Ovary (tissue), 9 donors: Measurements from ENCODE around the gene RGS12. TPM values are rescaled to one million over a fixed set of nuclear protein-coding genes. Genes with fewer than 3 reads are reported as not detected.

Experiments
- DNase-seq, 5 donors: peaks; one replicate each; pipeline ENCODE4 v3.0.0-alpha.2; 2019 to 2020
- H3K27ac ChIP-seq, 2 donors: fragments of 200-600 bp; one replicate each; pipeline versions ENCODE4 v1.5.1 to v1.8.0; 2019 to 2022
- H3K27me3 ChIP-seq: fragments of 200-600 bp; one replicate; pipeline ENCODE4 v1.8.0; 2022
- H3K36me3 ChIP-seq: fragments of 200-600 bp; sonication (generic); one replicate; pipeline ENCODE4 v1.5.1; 2019
- H3K4me1 ChIP-seq: one replicate; pipeline ENCODE4 v1.8.1; 2013; ENCODE audit warnings: mild to moderate bottlenecking, moderate library complexity; ENCODE audit not compliant: insufficient read depth
- H3K4me3 ChIP-seq: fragments of 200-600 bp; sonication (generic); one replicate; pipeline ENCODE4 v1.5.1; 2017
- H3K9me3 ChIP-seq, 2 donors: fragments of 200-600 bp in 1 of 2; sonication (generic) in 1 of 2; one replicate each; pipeline versions ENCODE4 v1.5.1 to v1.8.1; 2013 to 2019; ENCODE audit warnings: mild to moderate bottlenecking in 1 of 2, moderate library complexity in 1 of 2
- EP300 ChIP-seq: sonication (generic); formaldehyde crosslinking; IDR thresholded peaks from one replicate; pipeline ENCODE4 v1.6.1; 2017; ENCODE audit warnings: antibody characterized with exemption
- POLR2A ChIP-seq: fragments of 450-650 bp; IDR thresholded peaks from one replicate; pipeline ENCODE4 v1.6.1; 2017; ENCODE audit warnings: antibody characterized with exemption, mild to moderate bottlenecking, moderate library complexity
- WGBS, 3 donors: extraction: QIAGEN DNeasy Blood & Tissue Kit in 1 of 3; methylation state at CpG; one replicate each; pipeline versions ENCODE4 v1.1.5 to v1.1.7; 2013 to 2017; 5-methylcytosine and 5-hydroxymethylcytosine counted together
- intact Hi-C, 4 donors: fragments of 100-400 bp; cut with DNase I; formaldehyde crosslinking; loops; one replicate each; pipeline versions ENCODE4 v1.11.0 to v1.15.1; 2022 to 2023
- polyA plus RNA-seq, 2 donors: library from polyadenylated mRNA; stranded (reverse); fragments of 200-250 nt in 1 of 2; fragments of 350-450 nt in 1 of 2; fragmentation: Illumina TruSeq in 1 of 2; extraction: RNeasy Lipid Tissue Mini Kit (QIAGEN cat#74804) in 1 of 2; gene quantifications; one replicate each; pipeline ENCODE4 v1.2.3, GENCODE V29; 2013 to 2014
- total RNA-seq, 7 donors: library from RNA; depleted of rRNA in 2 of 7; stranded (reverse); fragments of >200 nt in 2 of 7; fragmentation: NEBNext Ultra II Directional in 3 of 7; extraction: Animal tissue kit (Norgen Biotek cat#: 25700) in 3 of 7; gene quantifications; one replicate each; pipeline versions ENCODE4 v1.1.0 to v1.2.4, GENCODE V29; 2016 to 2023
- TF ChIP-seq, protein P1 (sequence below), 3 donors: fragments of 450-650 bp in 2 of 3; fragments of 200-600 bp in 1 of 3; IDR thresholded peaks; one replicate each; pipeline versions ENCODE4 v1.5.1 to v1.8.0; 2016 to 2022; ENCODE audit warnings: antibody characterized with exemption in 3 of 3, mild to moderate bottlenecking in 1 of 3
- donor health status: DM: no; HTN: no; CAD: no; lungs with moderate emphysema.
- donor health status: DM: no; HTN: no; CAD: no.
- donor health status: Bipolar disorder and iron deficiency.
- donor health status: DM: yes; HTN: yes; CAD: no.
- donor health status: DM: no; HTN: no; CAD: no.
- donor health status: DM: yes; HTN: yes; CAD: no.

RGS12 gene
- total and polyA plus RNA-seq, 9 donors, result 11.4 to 50.7 (median 30.9) TPM

DNA sequence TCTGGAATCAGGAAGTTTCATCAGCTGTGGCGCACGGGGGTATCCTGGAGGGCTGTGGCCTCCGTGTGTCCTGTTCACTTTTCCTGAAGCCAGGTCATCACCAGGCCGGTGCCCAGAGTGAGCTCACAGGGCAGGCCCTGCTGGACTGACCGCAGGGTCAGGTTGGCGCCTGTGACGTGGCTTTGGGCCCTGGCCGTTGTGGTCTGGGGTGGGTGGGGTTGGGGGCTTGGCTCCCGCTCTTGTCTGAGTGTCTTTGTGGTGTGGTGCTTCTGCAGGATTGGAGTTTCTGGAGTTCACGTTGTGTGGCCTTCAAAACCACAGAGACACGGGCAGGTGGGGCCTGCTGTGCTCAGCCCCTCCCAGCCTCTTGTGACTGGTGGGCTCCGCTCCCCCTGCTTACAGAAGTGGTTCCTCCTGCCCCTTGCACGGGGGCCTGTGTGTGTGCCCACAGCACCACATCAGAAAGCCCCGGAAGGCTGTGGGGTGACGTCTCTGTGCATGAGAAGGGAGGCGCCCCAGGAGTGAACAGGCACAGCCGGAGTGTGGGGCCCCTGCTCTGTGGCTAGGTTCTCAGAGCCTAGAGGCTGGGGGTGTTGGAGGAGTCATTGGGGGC, 9.5 kb downstream of the RGS12 start:
- no peaks in the 10 kb centered on the region for H3K27me3 ChIP-seq
- no peaks in the 10 kb centered on the region for H3K9me3 ChIP-seq
- peak in 1 of 5 donors; percentile 50 for DNase-seq
- H3K4me3 ChIP-seq, result no peak overlapping the region
- H3K27ac ChIP-seq, result no peak overlapping the region
- TF ChIP-seq POLR2A (no peak), EP300 (no peak)
- TF ChIP-seq, protein P1, sequence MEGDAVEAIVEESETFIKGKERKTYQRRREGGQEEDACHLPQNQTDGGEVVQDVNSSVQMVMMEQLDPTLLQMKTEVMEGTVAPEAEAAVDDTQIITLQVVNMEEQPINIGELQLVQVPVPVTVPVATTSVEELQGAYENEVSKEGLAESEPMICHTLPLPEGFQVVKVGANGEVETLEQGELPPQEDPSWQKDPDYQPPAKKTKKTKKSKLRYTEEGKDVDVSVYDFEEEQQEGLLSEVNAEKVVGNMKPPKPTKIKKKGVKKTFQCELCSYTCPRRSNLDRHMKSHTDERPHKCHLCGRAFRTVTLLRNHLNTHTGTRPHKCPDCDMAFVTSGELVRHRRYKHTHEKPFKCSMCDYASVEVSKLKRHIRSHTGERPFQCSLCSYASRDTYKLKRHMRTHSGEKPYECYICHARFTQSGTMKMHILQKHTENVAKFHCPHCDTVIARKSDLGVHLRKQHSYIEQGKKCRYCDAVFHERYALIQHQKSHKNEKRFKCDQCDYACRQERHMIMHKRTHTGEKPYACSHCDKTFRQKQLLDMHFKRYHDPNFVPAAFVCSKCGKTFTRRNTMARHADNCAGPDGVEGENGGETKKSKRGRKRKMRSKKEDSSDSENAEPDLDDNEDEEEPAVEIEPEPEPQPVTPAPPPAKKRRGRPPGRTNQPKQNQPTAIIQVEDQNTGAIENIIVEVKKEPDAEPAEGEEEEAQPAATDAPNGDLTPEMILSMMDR (IDR thresholded peaks at IDR 0.05), result no peak
- no peaks in the 10 kb centered on the region for H3K36me3 ChIP-seq
- H3K4me1 ChIP-seq, result peaks cover 23% of the 10 kb centered on the region
- intact Hi-C loops, result no loop called here
- WGBS, 3 donors, result 53 to 61% (median 53%) methylated on average over 17 of the region's 17 CpGs

GRCh38 chr4:3302786-3303564, 10.2 kb downstream of the RGS12 start:
- H3K36me3 ChIP-seq, result no peaks in the 10 kb centered on the region
- no peak overlapping the region for H3K4me3 ChIP-seq
- WGBS, 3 donors, result 86 to 93% (median 88%) methylated on average over 16 of the region's 16 CpGs
- TF ChIP-seq EP300 (no peak), POLR2A (no peak)
- TF ChIP-seq, protein P1 (IDR thresholded peaks at IDR 0.05), result no peak
- H3K4me1 ChIP-seq, result peaks cover 23% of the 10 kb centered on the region
- no peaks in the 10 kb centered on the region for H3K27me3 ChIP-seq
- H3K9me3 ChIP-seq, result no peaks in the 10 kb centered on the region
- DNase-seq, result peak in 2 of 5 donors; percentile 14 to 31
- H3K27ac ChIP-seq, result no peak overlapping the region
- intact Hi-C loops, result no loop called here

- Histone ChIP-seq H3K9me3 (no peaks in the 10 kb centered on the region), H3K4me3 (no peak overlapping the region), H3K27ac (no peak overlapping the region), H3K4me1 (peaks cover 24% of the 10 kb centered on the region), H3K27me3 (no peaks in the 10 kb centered on the region), H3K36me3 (no peaks in the 10 kb centered on the region)
- DNase-seq, result peak in 1 of 5 donors; percentile 3
- no peak for TF ChIP-seq POLR2A
- no peak for TF ChIP-seq EP300
- TF ChIP-seq, protein P1 (IDR thresholded peaks at IDR 0.05), result no peak
- intact Hi-C loops, result no loop called here
- WGBS, 3 donors, result 95 to 96% (median 95%) methylated on average over 2 of the region's 2 CpGs
Measured at GRCh38 chr4:3303565-3303824, 10.7 kb downstream of the RGS12 start.

DNA sequence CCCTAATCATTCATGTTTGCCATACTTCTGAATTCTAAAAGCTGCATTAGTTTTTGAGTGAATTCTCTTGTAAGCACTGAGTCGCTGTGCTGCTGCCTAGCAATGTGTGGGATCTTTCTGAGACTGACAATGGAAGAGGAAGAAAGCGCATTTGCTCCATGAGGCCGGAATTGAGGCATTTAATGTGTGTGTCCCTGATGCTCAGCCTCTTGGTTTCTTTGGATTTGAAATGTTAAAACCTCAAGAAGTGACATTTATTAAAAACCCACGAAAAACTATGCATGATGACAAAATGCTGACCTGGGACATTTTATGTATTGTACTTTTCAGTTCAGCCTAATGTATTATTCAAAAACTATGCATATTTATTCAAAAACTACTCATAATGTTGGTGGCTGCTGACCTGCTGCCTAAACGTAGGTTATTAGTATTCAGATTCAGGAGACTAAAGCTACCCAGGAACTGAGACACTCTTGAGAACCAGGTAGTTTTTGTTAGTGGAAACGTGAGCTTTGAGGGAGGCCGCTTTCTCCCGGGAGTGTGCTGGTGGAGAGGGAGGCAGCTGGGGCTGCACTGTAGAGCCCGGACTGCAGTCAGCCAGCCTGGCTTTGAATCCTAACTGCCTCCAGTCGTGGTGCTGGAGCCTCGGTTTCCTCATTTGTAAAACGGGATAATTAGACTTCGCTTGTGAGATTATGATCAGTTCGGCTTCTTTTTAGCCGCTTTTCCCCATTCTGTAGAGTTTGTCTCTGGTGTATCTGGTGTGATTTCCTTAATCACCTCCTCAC, 11.3 kb downstream of the RGS12 start:
- H3K27me3 ChIP-seq, result no peaks in the 10 kb centered on the region
- WGBS, 3 donors, result 67 to 72% (median 67%) methylated on average over 15 of the region's 15 CpGs
- peak in 1 of 5 donors; percentile 12 for DNase-seq
- TF ChIP-seq, protein P1 (IDR thresholded peaks at IDR 0.05), result no peak
- no peak for TF ChIP-seq POLR2A
- TF ChIP-seq EP300, result no peak
- no peaks in the 10 kb centered on the region for H3K9me3 ChIP-seq
- H3K36me3 ChIP-seq, result no peaks in the 10 kb centered on the region
- H3K27ac ChIP-seq, result no peak overlapping the region
- intact Hi-C loops, result no loop called here
- H3K4me1 ChIP-seq, result peaks cover 23% of the 10 kb centered on the region
- H3K4me3 ChIP-seq, result no peak overlapping the region
